ENCODE data around the gene OR2AE1. TPM values are rescaled to one million over a fixed set of nuclear protein-coding genes. Genes with fewer than 3 reads are reported as not detected.

The OR2AE1 gene
- total RNA-seq, 1 donor from 2014 or later = not detected

DNA sequence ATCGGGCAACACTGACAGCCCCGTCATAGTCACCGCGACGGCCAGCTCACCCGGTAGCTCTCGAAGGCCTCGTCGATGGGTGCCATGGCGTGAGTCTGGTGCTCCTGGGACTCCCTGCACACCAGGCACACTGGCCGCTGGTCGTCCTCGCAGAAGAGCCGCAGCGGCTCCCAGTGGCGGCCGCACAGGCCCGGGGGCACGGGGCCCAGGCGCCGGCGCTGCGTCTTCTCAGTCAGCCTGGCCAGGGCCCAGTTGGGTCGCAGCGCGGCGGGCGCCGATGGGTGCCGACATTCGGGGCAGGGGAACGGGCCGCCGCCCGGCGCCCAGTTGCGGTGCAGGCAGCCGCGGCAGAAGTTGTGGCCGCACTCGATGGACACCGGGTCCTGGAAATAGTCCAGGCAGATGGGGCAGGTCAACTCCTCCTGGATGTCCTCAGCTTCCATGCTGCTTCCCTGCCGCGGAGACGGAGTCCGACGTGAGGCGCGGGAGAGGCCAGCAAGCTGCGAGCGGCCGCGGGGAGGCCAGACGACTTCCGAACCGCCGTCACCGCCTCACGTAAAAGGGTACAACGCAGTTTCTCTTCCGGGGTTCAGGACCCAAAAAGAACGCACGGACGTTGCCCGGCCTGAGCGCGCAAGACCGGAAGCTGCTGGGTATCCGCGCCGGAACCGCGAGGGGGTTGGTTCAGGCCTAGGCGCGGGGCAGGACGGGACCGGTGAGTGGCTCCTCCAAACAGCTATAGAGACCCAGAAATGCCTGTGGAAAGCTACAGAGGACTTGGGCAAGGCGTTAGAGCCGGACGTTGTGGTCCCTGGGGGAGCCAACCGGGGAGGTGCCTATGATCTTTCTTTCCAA, 42.4 kb upstream of the OR2AE1 start, which contains the start of gene TRIM4:
Gene TRIM4 (minus strand): TSS at position 572 of the 855 bp plus-strand sequence. CDS start 129 bp downstream, at position 443.
- DNase-seq (ENCODE audit: low read depth) = peak; percentile 52
- Histone ChIP-seq H3K4me3 (ENCODE audit: low read depth, low read length) (peak within 1 kb of the TSS; percentile 64), H3K27me3 (ENCODE audit: control insufficient read depth, insufficient read depth, low read length) (no peaks in the 10 kb centered on the region)

GRCh38 chr7:99910976-99911375, 34.1 kb upstream of the OR2AE1 start:
- Histone ChIP-seq H3K4me3 (ENCODE audit: low read depth, low read length) (no peak overlapping the region), H3K36me3 (ENCODE audit: control insufficient read depth, insufficient read depth, low read length) (no peaks in the 10 kb centered on the region), H3K27me3 (ENCODE audit: control insufficient read depth, insufficient read depth, low read length) (no peaks in the 10 kb centered on the region)
- TF ChIP-seq, protein P1, sequence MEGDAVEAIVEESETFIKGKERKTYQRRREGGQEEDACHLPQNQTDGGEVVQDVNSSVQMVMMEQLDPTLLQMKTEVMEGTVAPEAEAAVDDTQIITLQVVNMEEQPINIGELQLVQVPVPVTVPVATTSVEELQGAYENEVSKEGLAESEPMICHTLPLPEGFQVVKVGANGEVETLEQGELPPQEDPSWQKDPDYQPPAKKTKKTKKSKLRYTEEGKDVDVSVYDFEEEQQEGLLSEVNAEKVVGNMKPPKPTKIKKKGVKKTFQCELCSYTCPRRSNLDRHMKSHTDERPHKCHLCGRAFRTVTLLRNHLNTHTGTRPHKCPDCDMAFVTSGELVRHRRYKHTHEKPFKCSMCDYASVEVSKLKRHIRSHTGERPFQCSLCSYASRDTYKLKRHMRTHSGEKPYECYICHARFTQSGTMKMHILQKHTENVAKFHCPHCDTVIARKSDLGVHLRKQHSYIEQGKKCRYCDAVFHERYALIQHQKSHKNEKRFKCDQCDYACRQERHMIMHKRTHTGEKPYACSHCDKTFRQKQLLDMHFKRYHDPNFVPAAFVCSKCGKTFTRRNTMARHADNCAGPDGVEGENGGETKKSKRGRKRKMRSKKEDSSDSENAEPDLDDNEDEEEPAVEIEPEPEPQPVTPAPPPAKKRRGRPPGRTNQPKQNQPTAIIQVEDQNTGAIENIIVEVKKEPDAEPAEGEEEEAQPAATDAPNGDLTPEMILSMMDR (IDR thresholded peaks at IDR 0.05; ENCODE audit: insufficient read depth, low read length, poor library complexity, severe bottlenecking) = no peak
- no peak for DNase-seq (ENCODE audit: low read depth)

More for the DNA sequence above, 42.4 kb upstream of the OR2AE1 start, which contains the start of gene TRIM4:
- TF ChIP-seq, protein P1 (IDR thresholded peaks at IDR 0.05; ENCODE audit: insufficient read depth, low read length, poor library complexity, severe bottlenecking) = peak; percentile 20
- H3K36me3 ChIP-seq (ENCODE audit: control insufficient read depth, insufficient read depth, low read length) = no peaks in the 10 kb centered on the region

GRCh38 chr7:99901581-99901980, 24.7 kb upstream of the OR2AE1 start:
- peaks cover 1% of the 10 kb centered on the region for H3K36me3 ChIP-seq (ENCODE audit: control insufficient read depth, insufficient read depth, low read length)
- TF ChIP-seq, protein P1 (IDR thresholded peaks at IDR 0.05; ENCODE audit: insufficient read depth, low read length, poor library complexity, severe bottlenecking) = no peak
- no peak for DNase-seq (ENCODE audit: low read depth)
- H3K4me3 ChIP-seq (ENCODE audit: low read depth, low read length) = no peak overlapping the region
- H3K27me3 ChIP-seq (ENCODE audit: control insufficient read depth, insufficient read depth, low read length) = no peaks in the 10 kb centered on the region

- Histone ChIP-seq H3K4me3 (ENCODE audit: low read depth, low read length) (no peak overlapping the region), H3K36me3 (ENCODE audit: control insufficient read depth, insufficient read depth, low read length) (peaks cover 1% of the 10 kb centered on the region), H3K27me3 (ENCODE audit: control insufficient read depth, insufficient read depth, low read length) (no peaks in the 10 kb centered on the region)
- no peak for DNase-seq (ENCODE audit: low read depth)
- TF ChIP-seq, protein P1 (IDR thresholded peaks at IDR 0.05; ENCODE audit: insufficient read depth, low read length, poor library complexity, severe bottlenecking) = no peak
These were observed 23.1 kb upstream of the OR2AE1 start for GRCh38 chr7:99899830-99900519.

GRCh38 chr7:99898836-99899235, 22.0 kb upstream of the OR2AE1 start:
- TF ChIP-seq, protein P1 (IDR thresholded peaks at IDR 0.05; ENCODE audit: insufficient read depth, low read length, poor library complexity, severe bottlenecking) = no peak
- no peak for DNase-seq (ENCODE audit: low read depth)
- Histone ChIP-seq H3K4me3 (ENCODE audit: low read depth, low read length) (no peak overlapping the region), H3K27me3 (ENCODE audit: control insufficient read depth, insufficient read depth, low read length) (no peaks in the 10 kb centered on the region), H3K36me3 (ENCODE audit: control insufficient read depth, insufficient read depth, low read length) (peaks cover 1% of the 10 kb centered on the region)

All from kidney epithelial cell (primary cell).